GM12872 (cell line): ENCODE data around the gene RBM15B.

Experiments used
- CTCF ChIP-seq: IDR thresholded peaks from 3 replicates; pipeline ENCODE4 v1.5.1; 2011; ENCODE audit warnings: low read depth, mild to moderate bottlenecking, low read length, moderate library complexity; ENCODE audit not compliant: insufficient read depth

Gene RBM15B

DNA sequence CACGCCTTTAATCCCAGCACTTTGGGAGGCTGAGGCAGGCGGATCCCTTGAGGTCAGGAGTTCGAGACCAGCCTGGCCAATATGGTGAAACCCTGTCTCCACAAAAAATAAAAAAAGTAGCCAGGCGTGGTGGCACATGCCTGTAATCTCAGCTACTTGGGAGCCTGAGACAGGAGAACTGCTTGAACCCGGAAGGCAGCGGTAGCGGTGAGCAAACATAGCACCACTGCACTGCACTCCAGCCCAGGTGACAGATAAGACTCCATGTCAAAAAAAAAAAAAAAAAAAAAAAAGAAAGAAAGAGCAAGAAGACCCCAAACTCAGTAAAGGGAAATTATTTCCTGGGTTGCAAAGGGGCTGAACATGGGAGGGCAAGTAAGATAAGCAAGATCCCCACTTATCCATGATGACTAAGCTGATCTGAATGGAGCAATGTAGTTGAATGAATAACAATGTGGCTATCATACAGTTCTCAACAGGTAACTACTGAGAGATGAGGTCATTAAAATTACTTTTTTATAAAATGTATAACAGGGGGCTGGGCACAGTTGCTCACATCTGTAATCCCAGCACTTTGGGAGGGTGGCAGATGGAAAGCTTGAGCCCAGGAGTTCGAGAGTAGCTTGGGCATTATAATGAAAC lies 46.0 kb downstream of the RBM15B start:
- no peak for TF ChIP-seq CTCF

DNA sequence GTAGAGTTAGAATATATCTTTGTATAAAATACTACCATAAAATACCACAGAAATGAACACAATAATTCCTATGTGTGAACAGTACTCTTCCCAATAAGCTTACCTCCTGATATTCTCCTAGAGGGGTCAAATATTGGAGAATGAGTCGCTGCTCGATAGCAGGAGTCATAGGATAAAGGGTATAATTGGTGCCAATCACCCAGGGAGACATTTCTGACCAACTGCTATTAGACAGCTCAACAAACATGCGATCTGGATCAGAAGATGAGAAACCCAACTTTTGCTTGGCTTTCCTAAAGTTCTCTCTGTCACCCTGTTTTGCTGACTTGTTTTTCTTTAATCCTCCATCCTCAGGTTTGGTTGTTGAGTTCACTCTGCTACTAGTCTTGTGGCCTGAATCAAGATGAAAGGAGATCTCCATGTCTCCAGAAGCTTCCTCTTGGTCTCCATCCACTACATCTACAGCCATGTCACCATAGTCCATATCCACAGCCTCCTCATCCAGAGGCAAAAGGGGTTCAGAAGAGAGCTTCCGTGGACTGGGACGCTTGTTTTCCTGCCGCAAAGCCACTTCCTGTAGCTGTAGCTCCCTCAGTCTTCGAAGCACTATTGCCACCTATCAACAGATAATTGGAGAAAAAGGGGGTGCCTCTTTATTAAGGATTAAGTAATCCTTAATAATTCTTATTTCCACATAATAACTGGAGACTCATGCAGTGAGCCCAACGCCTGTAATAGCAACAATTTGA lies 50.4 kb downstream of the RBM15B start:
- TF ChIP-seq CTCF = no peak

DNA sequence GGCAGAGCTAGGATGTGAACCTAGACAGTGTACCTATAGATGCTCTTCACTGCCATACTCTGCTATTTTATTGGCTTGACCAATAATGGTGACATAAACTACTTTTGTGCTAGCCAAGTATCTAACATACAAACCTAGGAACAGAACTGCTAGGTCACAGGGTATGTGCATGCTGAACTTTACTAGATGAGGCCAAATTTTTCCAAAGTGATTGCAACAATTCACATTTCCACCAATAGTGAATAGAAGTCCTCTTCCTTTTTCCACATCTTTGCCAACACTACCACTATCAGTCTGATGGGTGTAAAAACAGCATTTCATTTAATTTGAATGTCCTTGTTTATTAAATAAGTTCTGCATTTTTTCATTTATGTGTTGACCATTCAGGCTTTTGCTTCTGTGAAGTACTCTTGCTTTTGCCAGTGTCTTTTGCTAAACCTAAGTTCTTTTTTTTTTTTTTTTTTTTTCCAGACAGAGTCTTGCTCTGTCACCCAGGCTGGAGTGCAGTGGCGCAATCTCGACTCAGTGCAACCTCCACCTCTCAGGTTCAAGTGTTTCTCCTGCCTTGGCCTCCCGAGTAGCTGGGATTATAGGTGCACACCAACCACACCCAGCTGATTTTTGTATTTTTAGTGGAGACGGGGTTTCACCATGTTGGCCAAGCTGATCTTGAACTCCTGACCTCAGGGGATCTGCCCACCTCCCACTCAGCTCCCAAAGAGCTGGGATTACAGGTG lies 54.6 kb downstream of the RBM15B start:
- no peak for TF ChIP-seq CTCF
